ENCODE measurements around the gene SLC25A51.
"Not testable (repeated sequence)": the region's sequence is repeated elsewhere in the genome, so short reads cannot be mapped to it uniquely, and the experiment has no call there.

Gene SLC25A51

GRCh38 chr9:37899041-37899440, 4.9 kb downstream of the SLC25A51 start:
- DNase-seq = no peak

DNA sequence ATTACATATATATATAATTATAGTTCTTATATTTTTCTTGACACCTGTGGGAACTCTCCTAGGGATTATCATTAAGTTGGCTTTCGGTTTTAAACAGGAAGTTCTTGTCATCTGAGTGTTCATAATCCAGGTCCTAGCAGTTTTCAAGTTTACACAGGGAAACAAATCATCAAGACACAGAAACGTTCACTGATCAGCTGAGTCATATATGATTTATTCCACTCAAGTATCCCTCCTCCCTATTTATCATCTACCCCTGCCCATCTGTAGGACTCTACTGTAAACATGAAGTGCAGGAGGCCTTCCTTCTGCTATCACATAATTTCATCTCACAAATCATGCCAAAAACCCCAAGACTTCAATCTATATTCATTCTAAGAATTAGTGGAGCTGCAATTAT, 6.3 kb downstream of the SLC25A51 start:
- no peak for DNase-seq

DNA sequence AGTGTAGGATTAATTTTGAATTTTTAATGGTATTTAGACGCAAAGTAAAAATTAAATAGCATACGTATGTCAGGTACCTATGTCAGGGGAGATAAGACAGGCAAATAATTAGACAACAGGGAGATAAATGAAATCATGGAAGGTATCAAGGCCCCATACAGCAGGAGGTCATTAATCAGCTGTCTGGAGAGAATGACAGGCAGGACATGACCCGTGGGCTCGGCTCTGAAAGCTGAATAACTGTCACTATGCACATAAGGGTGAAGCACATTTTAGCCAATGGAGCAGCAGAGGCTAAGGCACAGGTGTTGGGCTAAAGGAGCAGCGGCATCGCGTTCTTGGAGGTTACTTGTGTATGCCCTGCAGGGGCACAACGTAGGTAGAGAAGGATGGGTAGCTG, 11.9 kb downstream of the SLC25A51 start:
- DNase-seq = no peak

DNA sequence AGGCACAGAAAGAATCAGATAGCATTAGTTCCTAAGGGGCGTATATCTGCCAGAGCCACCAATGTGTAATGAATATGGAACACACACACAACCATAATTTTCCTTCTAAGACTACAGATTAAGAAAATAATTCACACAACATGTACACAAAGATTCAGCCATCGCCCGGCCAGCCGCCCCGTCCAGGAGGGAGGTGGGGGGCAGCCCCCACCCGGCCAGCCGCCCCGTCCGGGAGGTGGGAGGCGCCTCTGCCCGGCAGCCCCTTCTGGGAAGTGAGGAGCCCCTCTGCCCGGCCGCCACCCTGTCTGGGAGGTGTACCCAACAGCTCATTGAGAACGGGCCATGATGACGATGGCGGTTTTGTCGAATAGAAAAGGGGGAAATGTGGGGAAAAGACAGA, 12.9 kb downstream of the SLC25A51 start:
- DNase-seq = not testable (repeated sequence)

GRCh38 chr9:37889536-37889935, 14.4 kb downstream of the SLC25A51 start:
- no peak for DNase-seq

GRCh38 chr9:37887977-37888583, 15.8 kb downstream of the SLC25A51 start:
- DNase-seq = not testable (repeated sequence)

DNA sequence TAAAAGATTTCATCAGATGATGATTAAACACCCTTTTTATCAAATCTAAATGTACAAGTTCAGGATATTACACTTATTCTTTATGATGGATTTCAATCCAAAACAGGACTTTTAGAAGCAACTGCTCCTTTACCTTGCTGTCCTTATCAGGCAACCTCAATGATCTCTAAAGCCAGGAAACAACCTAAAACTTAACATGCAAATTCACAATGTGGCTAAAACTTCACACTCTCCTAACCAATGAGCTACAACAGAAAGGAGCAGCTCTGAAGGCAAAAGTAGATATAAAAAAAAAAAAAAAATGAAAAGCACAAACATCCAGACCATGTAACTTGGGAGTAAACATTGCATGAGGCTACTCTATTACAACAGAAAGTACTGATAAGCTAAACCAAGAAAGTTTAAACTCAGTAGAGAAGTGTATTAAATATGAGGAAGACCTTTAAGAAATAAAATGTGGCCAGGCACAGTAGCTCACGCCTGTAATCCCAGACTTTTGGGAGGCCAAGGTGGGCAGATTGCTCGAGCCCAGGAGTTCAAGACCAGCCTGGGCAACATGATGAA, 22.9 kb downstream of the SLC25A51 start:
- DNase-seq = no peak

GRCh38 chr9:37876376-37876775, 27.6 kb downstream of the SLC25A51 start:
- DNase-seq = no peak

GRCh38 chr9:37873955-37874354, 30.0 kb downstream of the SLC25A51 start:
- DNase-seq = no peak

GRCh38 chr9:37870799-37871176, 33.1 kb downstream of the SLC25A51 start:
- no peak for DNase-seq

GRCh38 chr9:37870081-37870798, 33.7 kb downstream of the SLC25A51 start:
- DNase-seq = no peak

DNA sequence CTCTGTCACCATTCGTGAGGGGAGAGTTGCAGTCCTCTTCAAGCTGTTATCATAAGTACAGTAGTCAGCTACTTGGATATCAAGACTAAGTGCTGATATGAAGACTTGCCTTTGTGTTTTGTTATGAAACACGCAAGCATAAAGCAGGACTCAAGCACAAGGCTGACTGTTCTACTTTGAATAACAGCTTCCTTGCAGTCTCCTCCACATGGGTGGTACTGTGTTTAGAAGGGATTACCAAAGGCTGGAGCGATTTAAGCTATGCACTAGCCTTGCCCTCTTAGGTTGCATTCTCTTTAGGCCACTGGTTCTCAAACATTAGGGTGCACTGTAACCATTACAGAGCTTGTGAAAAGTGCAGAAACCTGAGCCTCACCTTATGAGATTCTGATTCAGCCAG, 41.4 kb downstream of the SLC25A51 start:
- no peak for DNase-seq

DNA sequence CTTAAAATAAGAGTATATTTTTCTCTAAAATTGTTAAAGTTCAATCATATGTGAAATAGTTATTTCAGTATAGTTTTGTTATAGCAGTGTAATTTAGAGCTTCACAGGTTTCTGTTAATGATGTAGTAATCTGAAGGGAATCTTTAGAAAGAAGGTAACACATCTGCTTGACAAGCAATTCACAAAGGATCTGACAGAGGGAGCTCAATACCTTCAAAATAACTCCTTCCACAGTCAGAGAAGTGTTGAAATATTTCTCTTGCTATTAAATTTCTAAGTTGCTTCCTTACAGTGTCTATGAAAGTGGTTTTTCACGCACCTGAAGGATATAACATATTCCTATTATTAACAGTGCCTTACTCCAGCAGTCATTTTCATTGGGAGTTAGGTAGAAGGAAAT, 44.9 kb downstream of the SLC25A51 start:
- DNase-seq = no peak

DNA sequence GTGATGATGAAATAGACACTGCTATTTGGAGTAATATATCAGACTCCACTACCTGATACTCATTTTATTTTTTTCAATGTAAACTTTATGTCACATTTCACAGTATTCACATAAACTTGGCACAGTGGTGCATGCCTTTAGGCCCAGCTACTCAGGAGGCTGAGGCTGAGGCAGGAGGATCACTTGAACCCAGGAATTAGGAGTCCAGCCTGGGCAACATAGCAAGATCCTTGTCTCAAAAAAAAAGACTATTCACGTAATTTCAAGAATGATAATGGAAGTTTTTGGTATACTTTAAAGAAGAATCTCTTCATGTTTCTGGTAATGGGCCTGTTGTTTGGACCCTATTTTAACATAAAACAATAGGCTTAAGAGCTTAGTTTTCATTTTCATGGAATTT, 47.4 kb downstream of the SLC25A51 start:
- no peak for DNase-seq

- DNase-seq = no peak
Observed at GRCh38 chr9:37852222-37852621, 51.7 kb downstream of the SLC25A51 start.

- no peak for DNase-seq
Observed at GRCh38 chr9:37840560-37841194, 63.2 kb downstream of the SLC25A51 start.

DNA sequence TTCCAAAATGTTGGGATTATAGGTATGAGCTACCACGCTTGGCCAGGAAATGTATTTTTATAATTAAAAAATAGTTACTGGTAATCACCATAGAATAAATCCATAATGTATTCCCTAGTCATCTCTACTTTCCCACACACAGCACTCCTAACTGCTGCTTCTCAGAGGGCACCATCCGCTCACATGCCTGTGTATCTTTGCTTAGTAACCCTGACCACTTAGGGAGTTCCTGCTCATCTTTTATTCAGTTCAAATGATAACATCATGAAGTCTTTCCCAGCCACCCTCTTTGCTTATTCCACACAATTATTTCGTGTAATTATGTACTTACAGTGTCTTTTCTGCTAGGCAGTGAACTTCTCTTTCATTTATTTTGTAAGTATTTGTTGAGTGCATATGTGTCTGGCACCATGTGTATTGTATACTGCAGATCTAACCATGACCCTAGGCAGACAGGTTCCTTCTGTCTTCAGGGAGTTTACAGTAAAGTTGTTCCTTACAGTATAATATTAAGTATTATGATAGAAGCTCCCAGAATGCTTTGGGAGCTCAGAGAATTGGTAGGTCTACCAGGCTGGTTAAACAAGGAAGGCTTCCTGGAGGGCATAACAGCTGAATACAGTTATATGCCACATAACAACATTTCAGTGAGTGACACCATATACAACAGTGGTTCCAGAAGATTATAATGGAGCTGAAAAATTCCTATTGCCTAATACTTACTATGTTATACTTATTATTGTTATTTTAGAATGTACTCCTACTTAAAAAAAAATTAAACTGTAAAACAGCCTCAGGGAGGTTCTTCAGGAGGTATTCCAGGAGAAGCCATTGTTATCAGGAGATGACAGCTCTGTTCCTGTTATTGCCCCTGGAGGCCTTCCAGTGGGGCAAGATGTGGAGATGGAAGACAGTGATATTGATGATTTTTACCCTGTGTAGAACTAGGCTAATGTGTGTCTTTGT, 64.1 kb downstream of the SLC25A51 start:
- no peak for DNase-seq
